Measurements from ENCODE around the gene ITCH. TPM values are rescaled to one million over a fixed set of nuclear protein-coding genes. Genes with fewer than 3 reads are reported as not detected.
"Not testable (repeated sequence)": the region's sequence is repeated elsewhere in the genome, so short reads cannot be mapped to it uniquely, and the experiment has no call there.

ITCH gene
- total RNA-seq, 1 experiment from 2014 or later: 138 TPM

DNA sequence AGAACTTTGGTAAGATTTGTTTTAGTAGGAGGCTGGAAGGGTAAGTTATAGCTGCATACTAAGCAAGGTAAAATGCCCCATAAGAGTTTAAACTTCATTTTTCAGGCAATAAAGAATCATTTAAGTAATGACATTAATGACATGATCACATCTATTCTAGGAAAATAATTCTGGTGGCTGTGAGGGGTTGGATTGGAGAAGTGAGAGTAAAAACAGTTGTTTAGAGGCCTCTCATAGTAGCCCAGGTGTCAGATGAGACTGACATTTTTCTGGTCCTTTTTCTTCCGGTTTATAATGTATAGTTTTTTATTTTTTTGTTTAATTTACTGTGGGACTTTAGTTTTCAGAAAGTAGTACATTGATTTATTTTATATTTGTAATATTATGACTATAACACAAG, 40.8 kb downstream of the ITCH start:
- intact Hi-C loops (cut with micrococcal nuclease; ENCODE audit: unreplicated experiment): no loop called here
- no peaks in the 10 kb centered on the region for H3K9me3 ChIP-seq

DNA sequence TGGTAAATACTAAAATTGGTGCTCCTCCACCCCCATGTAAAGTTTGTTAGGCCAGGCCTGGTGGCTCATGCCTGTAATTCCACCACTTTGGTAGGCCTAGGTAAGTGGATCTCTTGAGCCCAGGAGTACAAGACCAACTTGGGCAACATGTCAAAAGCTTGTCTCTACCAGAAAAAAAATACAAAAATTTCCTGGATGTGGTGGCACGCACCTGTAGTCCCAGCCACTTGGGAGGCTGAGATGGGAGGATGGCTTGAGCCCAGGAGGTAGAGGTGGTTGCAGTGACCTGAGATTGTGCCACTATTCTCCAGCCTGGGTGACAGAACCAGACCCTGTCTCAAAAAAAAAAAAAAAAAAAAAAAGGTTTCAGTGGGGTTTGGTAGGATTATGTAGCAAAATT, 41.7 kb downstream of the ITCH start:
- TF ChIP-seq, protein P1, sequence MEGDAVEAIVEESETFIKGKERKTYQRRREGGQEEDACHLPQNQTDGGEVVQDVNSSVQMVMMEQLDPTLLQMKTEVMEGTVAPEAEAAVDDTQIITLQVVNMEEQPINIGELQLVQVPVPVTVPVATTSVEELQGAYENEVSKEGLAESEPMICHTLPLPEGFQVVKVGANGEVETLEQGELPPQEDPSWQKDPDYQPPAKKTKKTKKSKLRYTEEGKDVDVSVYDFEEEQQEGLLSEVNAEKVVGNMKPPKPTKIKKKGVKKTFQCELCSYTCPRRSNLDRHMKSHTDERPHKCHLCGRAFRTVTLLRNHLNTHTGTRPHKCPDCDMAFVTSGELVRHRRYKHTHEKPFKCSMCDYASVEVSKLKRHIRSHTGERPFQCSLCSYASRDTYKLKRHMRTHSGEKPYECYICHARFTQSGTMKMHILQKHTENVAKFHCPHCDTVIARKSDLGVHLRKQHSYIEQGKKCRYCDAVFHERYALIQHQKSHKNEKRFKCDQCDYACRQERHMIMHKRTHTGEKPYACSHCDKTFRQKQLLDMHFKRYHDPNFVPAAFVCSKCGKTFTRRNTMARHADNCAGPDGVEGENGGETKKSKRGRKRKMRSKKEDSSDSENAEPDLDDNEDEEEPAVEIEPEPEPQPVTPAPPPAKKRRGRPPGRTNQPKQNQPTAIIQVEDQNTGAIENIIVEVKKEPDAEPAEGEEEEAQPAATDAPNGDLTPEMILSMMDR (IDR thresholded peaks at IDR 0.05; ENCODE audit: insufficient read depth in 1 of 2, low read depth in 1 of 2, low read length in 1 of 2, severe bottlenecking in 1 of 2, unreplicated experiment in 1 of 2): no peak
- H3K4me3 Mint-ChIP-seq (ENCODE audit: unreplicated experiment): no peak overlapping the region
- H3K9me3 ChIP-seq: no peaks in the 10 kb centered on the region
- no peak for DNase-seq
- intact Hi-C loops (cut with micrococcal nuclease; ENCODE audit: unreplicated experiment): no loop called here
- no peaks in the 10 kb centered on the region for H3K27me3 Mint-ChIP-seq (ENCODE audit: insufficient read depth, unreplicated experiment)
- ChIA-PET CTCF (interaction anchor here (0.7 to 1.3 kb wide), 3 partner anchors 12 to 92 kb away, joined by 3 to 4 read pairs (median 3); no protein-coding TSS in a partner anchor), POLR2A (interaction anchor here (0.6 to 1.3 kb wide), 2 partner anchors 41 to 101 kb away, joined by 3 to 5 read pairs; no protein-coding TSS in a partner anchor)
- no TSS peak for BruUV-seq (replicated peaks)
- peaks cover 34% of the 10 kb centered on the region for H3K4me1 Mint-ChIP-seq (ENCODE audit: low read depth, unreplicated experiment)
- 0 out of 2 replicates have a peak, but pooled peaks cover 6% of the 10 kb centered on the region for H3K36me3 ChIP-seq (ENCODE audit: control insufficient read depth, insufficient read depth, low read length)
- peaks cover 34% of the 10 kb centered on the region for H3K4me1 ChIP-seq
- H3K9me3 Mint-ChIP-seq (ENCODE audit: unreplicated experiment): no peaks in the 10 kb centered on the region
- H3K27ac Mint-ChIP-seq (ENCODE audit: unreplicated experiment): no peak overlapping the region
- no peaks in the 10 kb centered on the region for H3K27me3 ChIP-seq (replicated peaks; ENCODE audit: control insufficient read depth, insufficient read depth, low read length)
- peaks cover 71% of the 10 kb centered on the region for H3K36me3 Mint-ChIP-seq (ENCODE audit: insufficient read depth, unreplicated experiment)
- H3K4me3 ChIP-seq (ENCODE audit: low read depth, low read length): no peak overlapping the region

More for the DNA sequence above, 40.8 kb downstream of the ITCH start:
- TF ChIP-seq, protein P1 (IDR thresholded peaks at IDR 0.05; ENCODE audit: insufficient read depth in 1 of 2, low read depth in 1 of 2, low read length in 1 of 2, severe bottlenecking in 1 of 2, unreplicated experiment in 1 of 2): no peak
- DNase-seq: no peak
- Mint-ChIP-seq H3K4me3 (ENCODE audit: unreplicated experiment) (no peak overlapping the region), H3K27ac (ENCODE audit: unreplicated experiment) (no peak overlapping the region), H3K9me3 (ENCODE audit: unreplicated experiment) (no peaks in the 10 kb centered on the region), H3K4me1 (ENCODE audit: low read depth, unreplicated experiment) (peaks cover 34% of the 10 kb centered on the region), H3K36me3 (ENCODE audit: insufficient read depth, unreplicated experiment) (peaks cover 69% of the 10 kb centered on the region), H3K27me3 (ENCODE audit: insufficient read depth, unreplicated experiment) (no peaks in the 10 kb centered on the region)
- ChIA-PET CTCF (interaction anchor here (0.7 to 0.8 kb wide), 2 partner anchors 13 to 93 kb away, joined by 3 read pairs; no protein-coding TSS in a partner anchor), POLR2A (interaction anchor here (1.1 to 1.3 kb wide), 2 partner anchors 40 to 91 kb away, joined by 3 read pairs; no protein-coding TSS in a partner anchor)
- Histone ChIP-seq H3K4me3 (ENCODE audit: low read depth, low read length) (no peak overlapping the region), H3K27me3 (replicated peaks; ENCODE audit: control insufficient read depth, insufficient read depth, low read length) (no peaks in the 10 kb centered on the region), H3K36me3 (ENCODE audit: control insufficient read depth, insufficient read depth, low read length) (0 out of 2 replicates have a peak, but pooled peaks cover 6% of the 10 kb centered on the region), H3K4me1 (peaks cover 34% of the 10 kb centered on the region)
- BruUV-seq (replicated peaks): no TSS peak

DNA sequence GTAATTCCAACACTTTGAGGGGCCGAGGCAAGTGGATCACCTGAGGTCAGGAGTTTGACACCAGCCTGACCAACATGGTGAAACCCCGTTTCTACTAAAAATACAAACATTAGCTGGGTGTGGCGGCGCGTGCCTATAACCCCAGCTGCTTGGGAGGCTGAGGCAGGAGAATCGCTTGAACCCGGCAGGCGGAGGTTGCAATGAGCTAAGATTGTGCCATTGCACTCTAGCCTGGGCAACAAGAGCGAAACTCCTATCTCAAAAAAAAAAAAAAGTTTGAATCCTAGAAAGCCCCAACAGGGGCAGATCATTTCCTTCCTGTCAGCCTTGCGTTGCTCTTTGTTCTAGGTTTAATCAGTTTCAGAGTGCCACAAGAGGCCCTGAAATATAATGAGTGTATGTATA, 42.2 kb downstream of the ITCH start:
- DNase-seq; H3K4me3 ChIP-seq (ENCODE audit: low read depth, low read length); H3K27ac Mint-ChIP-seq (ENCODE audit: unreplicated experiment); intact Hi-C loops (cut with micrococcal nuclease; ENCODE audit: unreplicated experiment); H3K27me3 ChIP-seq (replicated peaks; ENCODE audit: control insufficient read depth, insufficient read depth, low read length); H3K9me3 Mint-ChIP-seq (ENCODE audit: unreplicated experiment); H3K36me3 ChIP-seq (ENCODE audit: control insufficient read depth, insufficient read depth, low read length); BruUV-seq (replicated peaks); H3K9me3 ChIP-seq; H3K27me3 Mint-ChIP-seq (ENCODE audit: insufficient read depth, unreplicated experiment); H3K4me3 Mint-ChIP-seq (ENCODE audit: unreplicated experiment): not testable (repeated sequence)
- peaks cover 34% of the 10 kb centered on the region for H3K4me1 ChIP-seq
- peaks cover 71% of the 10 kb centered on the region for H3K36me3 Mint-ChIP-seq (ENCODE audit: insufficient read depth, unreplicated experiment)
- H3K4me1 Mint-ChIP-seq (ENCODE audit: low read depth, unreplicated experiment): peaks cover 32% of the 10 kb centered on the region
- ChIA-PET POLR2A (interaction anchor here (0.6 kb wide), 1 partner anchor 101 kb away, joined by 5 read pairs; no protein-coding TSS in a partner anchor), CTCF (interaction anchor here (0.7 to 1.3 kb wide), 2 partner anchors 37 to 93 kb away, joined by 3 to 4 read pairs; no protein-coding TSS in a partner anchor)

DNA sequence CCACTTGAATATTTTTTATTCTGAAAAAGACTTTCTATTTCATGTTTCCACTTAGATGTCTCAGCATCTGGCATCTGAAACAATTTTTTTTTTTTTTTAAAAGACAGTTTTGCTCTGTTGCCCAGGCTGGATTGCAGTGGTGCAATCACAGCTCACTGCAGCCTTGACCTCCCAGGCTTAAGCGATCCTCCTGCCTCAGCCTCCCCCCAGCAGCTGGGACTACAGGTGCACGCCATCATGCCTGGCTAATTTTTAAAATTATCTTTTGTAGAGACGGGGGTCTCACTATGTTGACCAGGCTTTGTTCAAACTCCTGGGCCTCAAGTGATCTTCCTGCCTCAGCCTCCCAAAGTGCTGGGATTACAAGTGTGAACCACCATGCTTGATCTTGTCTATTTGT, 42.9 kb downstream of the ITCH start:
- intact Hi-C loops (cut with micrococcal nuclease; ENCODE audit: unreplicated experiment); H3K27me3 ChIP-seq (replicated peaks; ENCODE audit: control insufficient read depth, insufficient read depth, low read length); H3K27me3 Mint-ChIP-seq (ENCODE audit: insufficient read depth, unreplicated experiment); H3K4me3 Mint-ChIP-seq (ENCODE audit: unreplicated experiment); H3K4me3 ChIP-seq (ENCODE audit: low read depth, low read length); POLR2A ChIA-PET; BruUV-seq (replicated peaks); H3K9me3 ChIP-seq; H3K27ac Mint-ChIP-seq (ENCODE audit: unreplicated experiment); H3K9me3 Mint-ChIP-seq (ENCODE audit: unreplicated experiment); H3K36me3 ChIP-seq (ENCODE audit: control insufficient read depth, insufficient read depth, low read length); DNase-seq: not testable (repeated sequence)
- peaks cover 27% of the 10 kb centered on the region for H3K4me1 Mint-ChIP-seq (ENCODE audit: low read depth, unreplicated experiment)
- CTCF ChIA-PET: interaction anchor here (1.8 kb wide), 1 partner anchor 93 kb away, joined by 9 read pairs; no protein-coding TSS in a partner anchor
- H3K36me3 Mint-ChIP-seq (ENCODE audit: insufficient read depth, unreplicated experiment): peaks cover 71% of the 10 kb centered on the region
- H3K4me1 ChIP-seq: peaks cover 34% of the 10 kb centered on the region
